Measurements from ENCODE around the gene MAP4. TPM values are rescaled to one million over a fixed set of nuclear protein-coding genes. Genes with fewer than 3 reads are reported as not detected.
A peak's percentile ranks its signal among the peaks of the same experiment; 100 is the strongest.
"Not testable (repeated sequence)": the region's sequence is repeated elsewhere in the genome, so short reads cannot be mapped to it uniquely, and the experiment has no call there.

Gene MAP4
- polyA plus RNA-seq, 3 donors, result 169 to 179 (median 172) TPM

DNA sequence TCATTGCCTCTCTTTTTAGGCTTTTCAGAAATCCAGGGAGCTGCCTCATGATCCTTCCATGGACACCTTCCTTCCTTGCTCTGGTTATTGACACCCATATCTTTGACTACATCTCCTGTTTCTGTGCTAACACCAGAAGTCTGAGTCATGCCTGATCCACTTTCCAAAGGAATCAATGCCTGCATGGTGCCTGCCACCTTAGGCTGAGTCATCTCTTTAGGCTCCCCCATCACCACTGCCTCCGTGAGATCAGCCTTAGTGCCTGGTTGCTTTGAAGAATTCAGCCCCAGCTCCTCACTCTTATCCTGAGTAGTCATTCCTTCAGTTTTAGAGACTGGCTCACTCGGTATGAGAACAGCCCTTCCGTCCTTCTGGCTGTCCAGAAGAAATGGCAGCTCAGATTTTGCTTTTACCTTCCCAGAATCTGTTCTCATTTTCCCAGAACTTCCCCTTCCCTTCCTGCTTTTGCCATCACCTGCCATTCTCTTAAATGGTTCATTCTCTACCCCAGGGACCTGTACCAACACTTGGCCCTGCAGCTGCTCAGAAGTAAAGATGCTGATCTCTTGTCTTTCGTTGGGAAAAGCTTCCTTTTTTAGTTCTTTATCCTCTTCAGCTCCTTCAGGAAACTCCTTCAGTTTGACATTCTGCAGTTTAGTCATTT, 105.3 kb downstream of the MAP4 start:
- DNase-seq (ENCODE audit: extremely low read depth in 1 of 11, low read depth in 9 of 11, low spot score in 4 of 11), result no peak

- no peak for DNase-seq (ENCODE audit: extremely low read depth in 1 of 11, low read depth in 9 of 11, low spot score in 4 of 11)
Observed at GRCh38 chr3:47910233-47910632, 106.0 kb downstream of the MAP4 start.

- DNase-seq (ENCODE audit: extremely low read depth in 1 of 11, low read depth in 9 of 11, low spot score in 4 of 11), result no peak
Observed at GRCh38 chr3:47909607-47910006, 106.6 kb downstream of the MAP4 start.

DNA sequence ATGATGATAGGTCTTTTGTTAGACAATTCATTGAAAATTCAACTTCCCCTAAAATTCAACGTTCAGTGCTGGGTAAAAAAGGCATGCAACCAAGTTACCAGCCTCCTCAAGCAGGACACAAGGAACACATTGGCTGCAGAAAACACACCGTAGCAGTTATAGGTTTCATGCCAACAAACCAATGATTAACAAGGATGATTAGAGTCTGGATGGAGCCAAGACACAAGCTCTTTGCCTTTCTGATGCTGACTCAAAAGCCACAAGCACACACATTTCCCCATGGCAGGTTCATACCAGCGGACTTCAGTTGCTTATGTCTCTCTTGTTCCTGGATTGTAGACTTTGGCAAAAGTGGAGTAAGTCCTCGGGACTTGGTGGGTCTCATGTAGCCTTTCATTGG, 107.5 kb downstream of the MAP4 start:
- DNase-seq (ENCODE audit: extremely low read depth in 1 of 11, low read depth in 9 of 11, low spot score in 4 of 11), result no peak

DNA sequence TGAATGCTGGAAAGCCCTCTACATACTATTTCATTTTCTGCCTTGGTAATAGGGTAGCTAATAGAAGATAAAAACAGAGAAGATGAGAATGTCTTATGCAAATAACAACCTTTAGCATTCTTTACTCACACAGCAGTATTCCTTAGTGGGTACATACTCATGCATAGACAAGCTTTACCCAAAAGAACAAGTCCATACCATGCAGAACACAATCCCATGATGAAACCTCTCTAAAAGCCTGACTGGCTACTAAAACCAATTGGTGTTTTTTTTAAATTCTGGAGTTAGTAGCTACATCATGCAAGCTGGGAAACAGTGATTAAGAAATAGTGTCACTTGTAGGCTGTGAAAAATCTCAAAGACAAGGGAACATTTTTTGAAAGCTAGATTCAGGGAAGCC, 108.4 kb downstream of the MAP4 start:
- no peak for DNase-seq (ENCODE audit: extremely low read depth in 1 of 11, low read depth in 9 of 11, low spot score in 4 of 11)

GRCh38 chr3:47902746-47903145, 113.5 kb downstream of the MAP4 start:
- no peak for DNase-seq (ENCODE audit: extremely low read depth in 1 of 11, low read depth in 9 of 11, low spot score in 4 of 11)

DNA sequence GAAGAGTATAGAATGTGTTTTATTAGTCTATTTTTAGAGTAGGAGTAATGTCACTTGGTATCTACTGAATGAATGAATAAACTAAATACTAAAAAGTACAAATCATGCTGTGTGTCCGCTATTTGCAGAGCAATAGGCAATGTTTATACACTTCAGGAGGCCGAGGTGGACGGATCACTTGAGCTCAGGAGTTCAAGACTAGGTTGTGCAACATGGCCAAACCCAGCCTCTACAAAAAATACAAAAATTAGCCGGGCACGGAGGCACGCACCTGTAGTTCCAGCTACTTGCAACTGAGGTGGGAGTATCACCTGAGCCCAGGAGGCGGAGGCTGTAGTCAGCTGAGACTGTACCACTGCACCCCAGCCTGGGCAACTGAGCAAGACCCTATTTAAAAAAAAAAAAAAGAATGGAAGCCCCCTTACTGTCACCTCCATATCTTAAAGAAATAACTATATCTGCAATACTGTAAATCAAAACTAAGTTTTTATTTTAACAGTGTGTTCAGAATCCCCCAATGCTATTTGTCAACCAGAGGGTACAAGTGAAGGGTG, 114.9 kb downstream of the MAP4 start:
- no peak for DNase-seq (ENCODE audit: extremely low read depth in 1 of 11, low read depth in 9 of 11, low spot score in 4 of 11)

DNA sequence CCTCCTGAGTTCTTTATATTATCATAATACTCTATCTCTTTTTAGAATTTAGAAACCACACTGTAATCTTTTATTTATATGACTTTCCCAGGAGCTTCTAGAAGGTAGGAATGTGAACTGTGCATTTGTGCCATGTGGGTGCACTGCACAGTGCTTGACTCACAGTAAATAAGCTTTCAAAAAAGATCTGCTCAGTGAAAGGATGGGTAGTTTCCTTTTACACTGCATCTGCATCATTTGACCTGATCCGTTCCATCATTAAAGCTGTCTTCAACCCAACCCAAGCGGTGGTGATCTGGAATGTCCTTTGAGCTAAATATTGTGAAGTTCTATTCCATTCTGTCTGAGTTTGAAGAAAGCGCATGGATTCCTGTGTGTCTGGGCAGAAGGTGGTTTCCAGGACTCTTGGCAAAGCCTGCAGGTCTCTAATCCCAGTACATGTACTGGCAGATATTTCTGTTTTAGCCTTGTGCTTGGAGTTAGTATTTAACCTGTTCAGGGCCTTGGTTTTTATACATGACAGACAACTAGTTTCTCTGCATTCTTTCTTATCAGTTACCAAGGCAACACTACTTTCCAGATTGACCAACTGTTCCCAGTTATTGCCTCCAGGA, 116.6 kb downstream of the MAP4 start:
- no peak for DNase-seq (ENCODE audit: extremely low read depth in 1 of 11, low read depth in 9 of 11, low spot score in 4 of 11)

- no peak for DNase-seq (ENCODE audit: extremely low read depth in 1 of 11, low read depth in 9 of 11, low spot score in 4 of 11)
Observed at GRCh38 chr3:47897954-47898353, 118.3 kb downstream of the MAP4 start.

- DNase-seq (ENCODE audit: extremely low read depth in 1 of 11, low read depth in 9 of 11, low spot score in 4 of 11), result no peak
Observed at GRCh38 chr3:47896736-47897135, 119.5 kb downstream of the MAP4 start.

DNA sequence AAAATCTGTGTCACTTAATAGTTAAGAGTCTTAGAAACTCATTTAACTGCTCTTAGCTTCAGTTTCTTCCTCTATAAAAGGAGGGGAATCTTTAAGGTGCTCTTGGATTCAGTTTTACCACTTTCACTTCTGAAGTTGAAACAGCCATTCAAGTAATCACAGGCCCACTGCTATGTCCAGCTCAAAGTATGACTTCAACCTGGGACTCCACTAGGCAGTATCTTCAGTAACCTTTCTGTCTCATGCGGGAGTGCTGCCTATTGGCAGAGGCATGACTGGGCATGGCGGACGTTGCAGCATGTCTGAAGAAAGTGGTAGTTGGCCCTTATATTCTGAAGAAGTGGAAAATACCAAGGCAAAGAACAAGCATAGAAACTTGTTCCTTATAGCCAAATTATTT, 121.0 kb downstream of the MAP4 start:
- no peak for DNase-seq (ENCODE audit: extremely low read depth in 1 of 11, low read depth in 9 of 11, low spot score in 4 of 11)

- DNase-seq (ENCODE audit: extremely low read depth in 1 of 11, low read depth in 9 of 11, low spot score in 4 of 11), result no peak
Observed at GRCh38 chr3:47892286-47893040, 123.8 kb downstream of the MAP4 start.

- DNase-seq (ENCODE audit: extremely low read depth in 1 of 11, low read depth in 9 of 11, low spot score in 4 of 11), result no peak
Observed at GRCh38 chr3:47891613-47892005, 124.6 kb downstream of the MAP4 start.

DNA sequence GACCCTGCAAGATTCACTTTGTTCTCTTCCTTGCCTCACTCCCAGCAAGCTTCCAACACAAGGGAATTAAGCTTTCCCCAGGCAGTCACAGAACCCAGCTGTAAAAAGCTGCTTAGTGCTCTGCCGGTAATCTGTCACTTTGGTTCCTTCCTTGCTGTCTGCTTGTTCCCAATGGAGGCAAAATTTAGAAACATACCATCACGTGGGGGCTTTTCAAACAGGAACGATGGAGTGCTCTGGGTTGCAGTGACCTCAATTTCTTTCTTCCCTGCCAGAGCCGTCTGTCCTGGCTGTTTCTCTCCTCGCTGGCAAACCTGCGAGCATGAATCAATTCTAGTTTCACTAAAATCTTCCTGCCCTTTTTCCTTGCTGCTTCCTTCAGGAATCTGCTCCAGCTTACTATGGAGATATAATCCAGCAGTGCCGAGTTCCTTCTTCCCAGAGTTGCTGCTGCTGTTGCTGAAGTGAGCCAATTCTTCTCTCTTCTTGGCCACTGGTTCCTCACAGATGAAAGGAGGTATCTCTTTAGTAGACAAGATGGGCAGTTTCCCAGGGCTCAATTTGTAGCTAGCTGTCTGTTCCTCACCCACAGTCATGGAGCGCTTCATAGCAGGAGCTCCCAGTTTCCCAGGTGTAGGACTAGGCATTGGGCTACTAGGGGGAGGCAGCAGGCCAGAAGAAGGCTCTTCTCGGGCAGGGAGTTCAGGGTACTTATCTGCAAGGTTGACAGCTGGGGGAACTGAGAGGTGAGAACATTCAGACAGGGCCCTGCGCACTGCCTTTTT, 125.2 kb downstream of the MAP4 start:
- peak; percentile 31 to 79 (median 59) for DNase-seq (ENCODE audit: extremely low read depth in 1 of 11, low read depth in 9 of 11, low spot score in 4 of 11)

DNA sequence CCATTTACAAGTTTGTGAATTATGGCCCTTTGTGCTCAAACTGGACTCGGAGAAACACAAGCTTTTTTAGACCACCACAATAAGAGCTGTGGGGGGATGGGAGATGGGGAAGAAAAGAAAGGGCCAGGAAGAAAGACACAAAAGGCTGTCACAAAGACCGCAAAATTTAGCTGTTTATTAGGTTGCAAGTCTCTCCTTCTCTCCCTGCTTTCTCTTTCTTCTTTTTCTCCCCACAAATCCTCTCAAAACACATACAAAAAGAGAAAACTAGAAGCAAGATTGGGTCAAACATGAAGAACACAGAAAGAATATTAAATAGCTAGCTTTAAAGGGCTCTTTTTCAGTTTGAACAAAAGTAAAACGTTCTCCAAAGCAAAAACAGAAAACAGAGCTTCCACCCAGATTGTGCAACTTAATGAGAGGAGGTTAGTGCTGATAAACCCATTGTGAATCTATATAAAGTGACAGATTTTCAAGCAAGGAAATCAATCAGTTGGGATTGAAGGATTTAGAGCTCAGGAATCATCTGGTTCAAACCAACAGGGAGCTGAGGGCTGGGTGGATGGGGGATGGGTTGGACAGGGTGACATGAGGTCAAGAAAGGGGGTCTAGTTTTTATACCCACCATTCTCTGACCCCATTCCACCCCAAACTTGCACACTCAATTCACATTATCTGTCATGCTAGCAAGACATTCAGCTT, 125.9 kb downstream of the MAP4 start:
- DNase-seq (ENCODE audit: extremely low read depth in 1 of 11, low read depth in 9 of 11, low spot score in 4 of 11), result peak in 10 of 11 donors; percentile 8 to 44 (median 26)

- no peak for DNase-seq (ENCODE audit: extremely low read depth in 1 of 11, low read depth in 9 of 11, low spot score in 4 of 11)
Observed at GRCh38 chr3:47888986-47889757, 127.0 kb downstream of the MAP4 start.

GRCh38 chr3:47887991-47888390, 128.2 kb downstream of the MAP4 start:
- not testable (repeated sequence) for DNase-seq (ENCODE audit: extremely low read depth in 1 of 11, low read depth in 9 of 11, low spot score in 4 of 11)

DNA sequence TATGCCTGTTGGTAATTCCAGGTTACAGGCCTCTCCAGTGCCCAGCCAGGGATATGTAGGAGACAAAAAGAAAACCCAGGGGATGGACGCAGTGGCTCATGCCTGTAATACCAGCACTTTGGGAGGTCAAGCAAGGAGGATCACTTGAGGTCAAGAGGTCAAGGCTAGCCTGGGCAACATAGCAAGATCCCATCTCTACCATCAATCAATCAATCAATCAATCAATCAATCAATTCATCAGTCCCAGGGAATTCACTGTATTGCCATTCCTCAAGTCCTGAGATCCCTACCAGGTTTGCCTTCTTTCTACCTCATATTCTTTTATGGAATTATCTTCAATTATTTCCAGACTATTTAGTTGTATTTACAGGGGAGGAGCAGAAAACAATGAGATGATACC, 131.0 kb downstream of the MAP4 start:
- DNase-seq (ENCODE audit: extremely low read depth in 1 of 11, low read depth in 9 of 11, low spot score in 4 of 11), result no peak

Data from renal cortex interstitium (tissue), 11 donors.